ENCODE data around the gene LRP6.
A peak's percentile ranks its signal among the peaks of the same experiment; 100 is the strongest.
"Not testable (repeated sequence)": the region's sequence is repeated elsewhere in the genome, so short reads cannot be mapped to it uniquely, and the experiment has no call there.

LRP6 gene

GRCh38 chr12:12266873-12267741 is at the start of gene LRP6:
Gene LRP6, minus strand, starts transcription at chr12:12267044. Its CDS starts 309 bp downstream, at chr12:12266735.
- DNase-seq, result peak; percentile 67

DNA sequence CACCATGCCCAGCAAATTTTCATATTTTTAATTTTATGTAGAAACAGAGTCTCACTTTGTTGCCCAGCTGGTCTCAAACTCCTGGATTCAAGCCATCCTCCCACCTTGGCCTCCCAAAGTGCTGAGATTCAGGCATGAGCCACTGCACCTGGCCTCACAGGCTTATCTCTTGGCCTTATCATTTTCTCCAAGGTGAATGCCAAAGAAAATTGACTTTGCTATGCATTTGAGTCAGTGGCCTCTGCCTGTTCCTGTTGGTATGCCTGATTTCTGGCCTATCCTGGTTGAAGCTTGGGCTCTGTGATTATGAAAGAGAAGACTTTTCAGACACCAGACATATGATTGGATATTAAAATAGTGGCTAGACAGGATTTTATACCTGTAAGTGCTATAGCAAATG is 49.0 kb upstream of the LRP6 start:
- DNase-seq, result no peak

GRCh38 chr12:12310695-12311094 is 43.9 kb upstream of the LRP6 start:
- DNase-seq, result not testable (repeated sequence)

- no peak for DNase-seq
Measured at GRCh38 chr12:12305568-12306300, 38.9 kb upstream of the LRP6 start.

GRCh38 chr12:12302976-12303375 is 36.1 kb upstream of the LRP6 start:
- no peak for DNase-seq

DNA sequence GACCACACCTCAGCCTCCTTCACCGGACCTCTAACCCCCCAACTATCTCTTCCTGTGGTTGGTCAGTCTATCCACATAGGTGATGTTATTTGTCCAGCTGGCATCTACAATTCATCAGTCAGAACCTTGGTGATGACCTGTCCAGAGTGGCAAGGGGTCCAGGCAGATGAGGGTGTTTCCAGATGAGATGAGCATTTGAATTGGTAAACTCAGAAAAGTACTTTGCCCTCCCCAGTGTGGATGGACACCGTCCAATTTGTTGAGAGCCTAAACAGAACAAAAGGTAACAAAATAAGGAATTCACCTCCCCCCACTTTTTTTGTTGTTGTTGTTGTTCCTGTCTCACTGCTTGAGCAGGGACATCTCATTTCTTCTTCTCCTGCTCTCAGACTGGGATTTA is 34.3 kb upstream of the LRP6 start:
- DNase-seq, result no peak

- no peak for DNase-seq
Measured at GRCh38 chr12:12297201-12297830, 30.5 kb upstream of the LRP6 start.

DNA sequence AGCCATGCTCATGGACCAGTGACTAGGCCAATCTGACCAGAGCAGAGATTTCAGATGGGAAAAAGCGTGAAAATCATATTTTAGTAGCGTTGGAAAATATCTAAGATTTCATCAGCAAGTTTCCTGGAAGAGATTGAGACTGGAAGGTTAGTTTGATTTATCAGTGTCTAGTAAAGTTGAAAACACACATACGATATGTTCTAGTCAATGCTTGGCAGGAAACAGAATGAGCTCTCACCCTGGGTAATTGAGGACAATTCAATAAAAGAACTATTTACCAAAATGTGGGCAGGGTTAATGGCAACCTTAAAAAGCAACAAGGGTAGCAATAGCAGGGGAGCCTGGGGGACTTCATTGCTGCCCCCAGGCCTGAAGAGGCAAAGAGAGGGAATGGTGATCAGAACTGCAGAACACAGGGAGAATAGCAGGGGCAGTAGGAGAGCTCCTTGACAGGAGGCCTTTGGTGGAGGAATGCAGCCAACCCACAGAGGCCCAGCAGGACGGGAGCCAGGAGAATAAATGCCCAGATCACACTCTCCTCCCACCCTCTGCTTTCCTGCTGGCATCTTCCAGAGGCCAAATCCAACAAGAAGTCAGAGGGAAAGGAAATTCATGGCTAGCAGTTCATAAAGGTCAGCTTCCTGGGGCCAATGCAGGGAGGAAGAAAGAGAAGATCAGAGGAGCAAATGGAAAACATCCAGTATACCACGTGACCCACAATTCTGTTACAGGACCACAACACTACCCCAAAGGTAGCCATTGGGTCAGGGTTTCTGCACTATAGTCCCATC is 27.6 kb upstream of the LRP6 start:
- no peak for DNase-seq

GRCh38 chr12:12290206-12290605 is 23.4 kb upstream of the LRP6 start:
- no peak for DNase-seq

- DNase-seq, result no peak
Measured at GRCh38 chr12:12286441-12286840, 19.6 kb upstream of the LRP6 start.

DNA sequence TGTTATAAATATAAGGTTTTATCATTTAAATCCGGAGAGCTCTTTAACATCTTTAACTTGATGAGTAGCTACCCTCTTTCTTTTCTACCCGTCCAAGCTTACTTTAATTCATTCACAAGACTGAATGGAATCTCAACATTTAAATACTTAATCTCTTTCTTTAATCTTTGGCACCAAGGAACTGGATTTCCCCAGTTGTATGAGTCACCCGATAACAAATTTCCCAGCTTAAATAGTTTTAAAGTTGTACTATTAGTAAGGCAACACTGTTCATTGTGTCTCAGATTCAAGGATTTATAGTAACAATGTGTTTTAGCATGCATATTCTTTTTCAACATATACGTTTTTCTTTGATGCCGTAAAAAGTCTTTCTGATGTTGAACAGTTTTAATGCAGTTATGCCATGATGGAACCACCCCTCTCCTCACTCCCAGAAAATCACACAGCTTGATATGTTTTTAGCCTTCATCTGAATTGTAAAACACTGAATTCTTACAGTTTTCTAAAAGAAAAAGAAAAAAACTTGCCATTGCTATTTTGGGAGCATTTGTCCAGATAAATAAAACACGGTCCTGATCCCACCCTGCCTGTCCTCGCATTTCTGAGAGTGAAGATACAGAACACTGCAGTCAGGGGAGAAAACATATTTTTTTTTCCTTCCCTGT is 16.0 kb upstream of the LRP6 start:
- DNase-seq, result no peak

- no peak for DNase-seq
Measured at GRCh38 chr12:12282202-12282601, 15.4 kb upstream of the LRP6 start.

DNA sequence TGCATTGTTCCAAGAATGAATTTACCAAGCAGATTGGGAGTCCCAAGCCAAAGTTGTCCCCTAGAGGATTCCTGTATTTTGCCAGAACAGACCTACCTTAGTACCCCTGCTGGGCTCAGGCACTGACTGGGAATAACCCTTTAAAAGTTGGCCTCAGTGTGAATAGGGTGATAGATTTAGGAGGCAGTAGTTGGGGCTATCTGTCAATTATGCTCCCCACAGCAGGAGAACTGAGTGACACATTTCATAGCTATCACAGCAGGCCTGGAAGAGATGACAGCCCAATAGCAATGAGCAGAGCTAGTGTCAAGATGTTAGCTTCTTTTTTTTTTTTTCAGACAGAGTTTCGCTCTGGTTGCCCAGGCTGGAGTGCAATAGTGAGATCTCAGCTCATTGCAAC is 14.3 kb upstream of the LRP6 start:
- DNase-seq, result no peak

DNA sequence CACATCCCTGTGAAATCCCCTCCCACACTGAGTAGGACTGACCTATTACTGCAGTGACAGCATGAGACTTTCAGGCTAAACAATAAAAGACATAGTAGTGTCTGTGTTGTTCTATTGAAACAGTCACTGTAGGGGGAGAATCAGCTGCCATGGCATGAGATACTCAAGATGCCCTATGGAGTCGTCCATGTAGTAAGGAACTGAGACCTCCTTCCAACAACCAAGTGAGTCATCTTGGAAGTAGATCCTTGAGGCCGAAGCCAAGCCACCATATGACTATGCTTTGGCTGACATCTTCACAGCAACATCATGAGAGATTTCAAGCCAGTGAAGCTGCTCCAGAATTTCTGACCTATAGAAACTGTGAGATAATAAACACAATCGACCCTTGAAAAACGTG is 12.1 kb upstream of the LRP6 start:
- DNase-seq, result no peak

- no peak for DNase-seq
Measured at GRCh38 chr12:12275874-12276273, 9.0 kb upstream of the LRP6 start.

- DNase-seq, result no peak
Measured at GRCh38 chr12:12273291-12273957, 6.6 kb upstream of the LRP6 start.

GRCh38 chr12:12272869-12273268 is 6.0 kb upstream of the LRP6 start:
- no peak for DNase-seq

GRCh38 chr12:12270226-12270625 is 3.4 kb upstream of the LRP6 start:
- no peak for DNase-seq

GRCh38 chr12:12267742-12268200 is 927 bp upstream of the LRP6 start:
- DNase-seq, result no peak

- DNase-seq, result no peak
Measured at GRCh38 chr12:12266389-12266872, 413 bp downstream of the LRP6 start.

Measured in activated CD4-positive, alpha-beta T cell treated with anti-CD3 and anti-CD28 coated beads for 1 hour (primary cell).